H1 (cell line): ENCODE measurements around the gene BRSK2. TPM values are rescaled to one million over a fixed set of nuclear protein-coding genes. Genes with fewer than 3 reads are reported as not detected.

Experiments used
- CTCF ChIA-PET: fragments of 300-600 bp; sonication (Branson Sonifier 250); formaldehyde crosslinking; loops from one replicate; lab custom pipeline; 2021; ENCODE audit not compliant: partially characterized antibody; lab: Charles Lee
- POLR2A ChIA-PET: fragments of 300-600 bp; sonication (Branson Sonifier 250); formaldehyde crosslinking; loops from one replicate; lab custom pipeline; 2021; ENCODE audit warnings: inconsistent platforms; ENCODE audit not compliant: partially characterized antibody; lab: Charles Lee
- DNase-seq, 2 experiments: peaks; one replicate each; pipeline versions ENCODE4 v3.0.0 to v3.0.0-alpha.2; 2010 to 2022; ENCODE audit warnings: low spot score in 2 of 2, low read depth in 1 of 2, mixed read lengths in 1 of 2
- FAIRE-seq: peaks from 2 replicates; lab custom pipeline; 2011; peaks lifted over from hg19 to GRCh38; lab: Jason Lieb, UNC
- H2AFZ ChIP-seq: 2 replicates; pipeline ENCODE4 v1.8.1; 2012; ENCODE audit warnings: low read length, inconsistent platforms
- H2AK5ac ChIP-seq: 2 replicates; pipeline ENCODE4 v1.6.1; 2013; ENCODE audit warnings: low read depth, low read length
- H2BK120ac ChIP-seq: replicated peaks from 2 replicates; pipeline ENCODE3; 2013; ENCODE audit warnings: low read depth, low read length, inconsistent platforms
- H2BK12ac ChIP-seq: 2 replicates; pipeline ENCODE4 v1.6.1; 2013; ENCODE audit warnings: low read depth, low read length
- H2BK15ac ChIP-seq: 2 replicates; pipeline ENCODE4 v1.6.1; 2013; ENCODE audit warnings: low read length
- H2BK20ac ChIP-seq: 2 replicates; pipeline ENCODE4 v1.6.1; 2013; ENCODE audit warnings: low read length
- H2BK5ac ChIP-seq: 2 replicates; pipeline ENCODE4 v1.6.1; 2013; ENCODE audit warnings: low read depth, low read length
- H3K14ac ChIP-seq: 2 replicates; pipeline ENCODE4 v1.6.1; 2013; ENCODE audit warnings: inconsistent platforms; ENCODE audit not compliant: insufficient read length
- H3K18ac ChIP-seq: 2 replicates; pipeline ENCODE4 v1.6.1; 2013; ENCODE audit warnings: low read length; ENCODE audit errors: extremely low read depth
- H3K23ac ChIP-seq: 2 replicates; pipeline ENCODE4 v1.6.1; 2013; ENCODE audit warnings: inconsistent platforms; ENCODE audit not compliant: insufficient read length
- H3K23me2 ChIP-seq: 2 replicates; pipeline ENCODE4 v1.6.1; 2013; ENCODE audit warnings: low read depth, low read length
- H3K27ac ChIP-seq: 2 replicates; pipeline ENCODE4 v1.6.1; 2011; ENCODE audit warnings: low read depth, low read length, inconsistent platforms
- H3K27me3 ChIP-seq, 4 experiments: replicated peaks in 1 of 4; 1 replicate in 1 of 4; 2 replicates in 3 of 4; pipeline versions ENCODE4 v1.6.1 to v1.8.1; 2011 to 2013; ENCODE audit warnings: low read length in 3 of 4, mild to moderate bottlenecking in 3 of 4, inconsistent platforms in 2 of 4, mixed read lengths in 2 of 4, moderate library complexity in 1 of 4; ENCODE audit not compliant: control insufficient read depth in 3 of 4, insufficient read depth in 3 of 4; ENCODE audit errors: extremely low read depth in 1 of 4
- H3K36me3 ChIP-seq, 4 experiments: 2 replicates each; pipeline versions ENCODE4 v1.6.1 to v1.8.1; 2011 to 2013; ENCODE audit warnings: mild to moderate bottlenecking in 4 of 4, low read length in 3 of 4, moderate library complexity in 2 of 4, control low read depth in 1 of 4, inconsistent platforms in 1 of 4; ENCODE audit not compliant: insufficient read depth in 4 of 4, control insufficient read depth in 2 of 4
- H3K4ac ChIP-seq: replicated peaks from 2 replicates; pipeline ENCODE3; 2013; ENCODE audit warnings: low read length, low read depth, mixed read lengths, inconsistent platforms; ENCODE audit not compliant: insufficient read length
- H3K4me1 ChIP-seq, 4 experiments: replicated peaks in 1 of 4; 1 replicate in 1 of 4; 2 replicates in 3 of 4; pipeline versions ENCODE4 v1.6.1 to v1.8.1; 2011 to 2013; ENCODE audit warnings: low read length in 3 of 4, inconsistent platforms in 2 of 4, mixed read lengths in 1 of 4; ENCODE audit not compliant: insufficient read depth in 4 of 4, control insufficient read depth in 3 of 4
- H3K4me2 ChIP-seq, 2 experiments: 2 replicates each; pipeline versions ENCODE4 v1.6.1 to v1.8.1; 2011 to 2013; ENCODE audit warnings: low read depth in 2 of 2, low read length in 2 of 2, control low read depth in 1 of 2, inconsistent platforms in 1 of 2, mild to moderate bottlenecking in 1 of 2; ENCODE audit not compliant: insufficient read depth in 1 of 2
- H3K4me3 ChIP-seq, 4 experiments: fragments of 200-600, 300-600 bp in 1 of 4; sonication (generic), shearing (Covaris generic), sonication (Bioruptor Twin) in 1 of 4; 2 replicates each; pipeline versions ENCODE4 v1.5.1 to v1.8.1; 2011 to 2016; ENCODE audit warnings: low read length in 4 of 4, low read depth in 3 of 4, control low read depth in 2 of 4, inconsistent platforms in 2 of 4, mild to moderate bottlenecking in 2 of 4, mixed read lengths in 1 of 4, moderate library complexity in 1 of 4; ENCODE audit not compliant: insufficient read depth in 2 of 4; ENCODE audit errors: extremely low read depth in 1 of 4
- H3K56ac ChIP-seq: replicated peaks from 2 replicates; pipeline ENCODE3; 2013; ENCODE audit warnings: low read depth, mild to moderate bottlenecking, mixed read lengths, low read length, inconsistent platforms; ENCODE audit not compliant: insufficient read length
- H3K79me1 ChIP-seq: 2 replicates; pipeline ENCODE4 v1.6.1; 2013; ENCODE audit warnings: low read depth, low read length, control low read depth
- H3K79me2 ChIP-seq, 2 experiments: 2 replicates each; pipeline versions ENCODE4 v1.6.1 to v1.8.1; 2012 to 2013; ENCODE audit warnings: low read length in 2 of 2, mild to moderate bottlenecking in 2 of 2, inconsistent platforms in 1 of 2; ENCODE audit not compliant: insufficient read depth in 2 of 2, control insufficient read depth in 1 of 2
- H3K9ac ChIP-seq, 4 experiments: replicated peaks in 1 of 4; 1 replicate in 1 of 4; 2 replicates in 3 of 4; pipeline versions ENCODE4 v1.6.1 to v1.8.1; 2011 to 2013; ENCODE audit warnings: low read depth in 3 of 4, low read length in 3 of 4, control low read depth in 2 of 4, mild to moderate bottlenecking in 2 of 4, moderate library complexity in 2 of 4, inconsistent platforms in 1 of 4; ENCODE audit errors: extremely low read depth in 1 of 4
- H3K9me3 ChIP-seq, 2 experiments: 2 replicates each; pipeline versions ENCODE4 v1.6.1 to v1.8.1; 2012 to 2013; ENCODE audit warnings: mild to moderate bottlenecking in 2 of 2, moderate library complexity in 2 of 2, control low read depth in 1 of 2, inconsistent platforms in 1 of 2, low read depth in 1 of 2, low read length in 1 of 2, mixed read lengths in 1 of 2; ENCODE audit not compliant: insufficient read depth in 2 of 2
- H4K20me1 ChIP-seq, 2 experiments: replicated peaks in 1 of 2; 2 replicates each; pipeline versions ENCODE3 to v1.8.1; 2011 to 2013; ENCODE audit warnings: inconsistent platforms in 2 of 2, low read length in 2 of 2, mild to moderate bottlenecking in 1 of 2; ENCODE audit not compliant: insufficient read depth in 2 of 2, control insufficient read depth in 1 of 2
- H4K5ac ChIP-seq: 2 replicates; pipeline ENCODE4 v1.6.1; 2013; ENCODE audit warnings: low read length, low read depth, mixed read lengths, inconsistent platforms; ENCODE audit not compliant: insufficient read length
- H4K8ac ChIP-seq: 2 replicates; pipeline ENCODE4 v1.8.0; 2013; ENCODE audit warnings: mild to moderate bottlenecking, moderate library complexity, low read length, inconsistent platforms; ENCODE audit not compliant: insufficient read depth; ENCODE audit errors: extremely low read depth
- H4K91ac ChIP-seq: replicated peaks from 2 replicates; pipeline ENCODE3; 2013; ENCODE audit warnings: low read length, mixed read lengths, inconsistent platforms; ENCODE audit not compliant: insufficient read length
- ATF2 ChIP-seq: IDR thresholded peaks from 2 replicates; pipeline ENCODE4 v1.6.1; 2012; ENCODE audit warnings: low read length, inconsistent platforms
- CBX5 ChIP-seq: fragments of 300-800, 300-1000 bp; sonication (generic); IDR thresholded peaks from 2 replicates; pipeline ENCODE4 v1.7.1; 2016; ENCODE audit warnings: antibody characterized with exemption, low read length, low read depth
- SUZ12 ChIP-seq: fragments of 200-600 bp; sonication (generic); IDR thresholded peaks from 2 replicates; pipeline ENCODE4 v1.6.1; 2012; ENCODE audit warnings: mild to moderate bottlenecking, inconsistent platforms, low read length, moderate library complexity, mixed read lengths
- WGBS, 2 experiments: shearing (Covaris generic) in 1 of 2; methylation state at CpG; one replicate each; pipeline versions ENCODE4 v1.1.6 to v1.1.7; 2013 to 2015; ENCODE audit warnings: low lambda C conversion rate in 2 of 2, mixed read lengths in 2 of 2, inconsistent platforms in 1 of 2, low coverage in 1 of 2, missing lambda C conversion rate in 1 of 2; ENCODE audit not compliant: insufficient replicate concordance in 2 of 2, insufficient coverage in 1 of 2, insufficient read length in 1 of 2; ENCODE audit errors: extremely low coverage in 1 of 2, missing lambda C conversion rate in 1 of 2; 5-methylcytosine and 5-hydroxymethylcytosine counted together
- polyA plus RNA-seq, 7 experiments: library from polyadenylated mRNA; depleted of rRNA in 3 of 7; stranded (reverse) in 5 of 7; unstranded in 2 of 7; fragments of >200 nt in 5 of 7; fragments of 200-250 nt in 2 of 7; gene quantifications; 1 replicate in 5 of 7; 2 replicates in 1 of 7; 4 replicates in 1 of 7; pipeline versions ENCODE4 v1.2.1 to v1.2.3, GENCODE V29; 2011 to 2013; ENCODE audit warnings: missing spikeins in 2 of 7, mixed read lengths in 2 of 7
- total RNA-seq: library from RNA; stranded (reverse); fragmentation: NEBNext Ultra II Directional; extraction: Animal tissue kit (Norgen Biotek cat#: 25700); gene quantifications from 2 replicates; pipeline ENCODE4 v1.2.1, GENCODE V29; 2021

The BRSK2 gene
- total and polyA plus RNA-seq, 2 of the 8 experiments (the other 6 are each of a cell fraction or from before 2014, with no cell fraction given): 17.3 to 27.1 TPM

- no peak for TF ChIP-seq CBX5
- no peak for TF ChIP-seq SUZ12
- no peak for TF ChIP-seq ATF2
- Histone ChIP-seq H2AFZ (no peak overlapping the region), H2BK120ac (no peak overlapping the region), H2BK12ac (no peak overlapping the region), H3K23me2 (no peaks in the 10 kb centered on the region), H3K36me3 (peaks cover 0 to 11% (median 2%) of the 10 kb centered on the region in 4 experiments; a peak in 2 of 8 replicates), H4K20me1 (peaks cover 6 to 20% of the 10 kb centered on the region in 2 experiments), H2BK20ac (no peak overlapping the region), H3K9me3 (no peaks in the 10 kb centered on the region), H3K27ac (no peak overlapping the region), H4K8ac (no peak overlapping the region; the same call in 1 of the 2 replicates), H4K5ac (no peak overlapping the region), H3K27me3 (no peaks in the 10 kb centered on the region), H3K4me1 (peaks cover 0 to 16% (median 9%) of the 10 kb centered on the region in 4 experiments; a peak in 6 of 7 replicates), H3K56ac (no peak overlapping the region), H3K79me1 (peaks cover 4% of the 10 kb centered on the region), H3K9ac (no peak overlapping the region), H2BK5ac (no peak overlapping the region), H4K91ac (no peak overlapping the region), H3K4me2 (no peak overlapping the region), H3K79me2 (no peaks in the 10 kb centered on the region; a peak in 1 of 4 replicates), H3K23ac (no peak overlapping the region), H3K4me3 (no peak overlapping the region), H2BK15ac (no peak overlapping the region), H2AK5ac (no peak overlapping the region), H3K18ac (no peak overlapping the region), H3K4ac (no peak overlapping the region), H3K14ac (no peak overlapping the region)
- WGBS, 2 experiments: 80% methylated on average over 2 of the region's 11 CpGs; no CpG with 5 or more reads in 1 of the 2 experiments
- ChIA-PET CTCF (no interaction called here), POLR2A (no interaction called here)
- DNase-seq (no peak), FAIRE-seq (no peak)
These were observed 49.6 kb downstream of the BRSK2 start for GRCh38 chr11:1439341-1439740.
